Endothelial cell of umbilical vein (primary cell): ENCODE measurements around the gene DNAI2. TPM values are rescaled to one million over a fixed set of nuclear protein-coding genes. Genes with fewer than 3 reads are reported as not detected.

Experiments used
- BruUV-seq: library from RNA; stranded (reverse); fragments of 400-500 nt; replicated peaks from 2 replicates; lab custom pipeline; 2021; lab: Mats Ljungman, UMichigan
- CTCF ChIA-PET: fragments of 300-600, 350-600 bp; sonication (Branson Sonifier 250); formaldehyde crosslinking; loops from one replicate; lab custom pipeline; 2021; ENCODE audit warnings: antibody characterized with exemption, inconsistent platforms; lab: Charles Lee
- POLR2A ChIA-PET: fragments of 300-600, 350-600 bp; sonication (Branson Sonifier 250); formaldehyde crosslinking; loops from one replicate; lab custom pipeline; 2021; ENCODE audit warnings: antibody characterized with exemption, inconsistent platforms; lab: Charles Lee
- DNase-seq: peaks from one replicate; pipeline ENCODE4 v3.0.0-alpha.2; 2011; ENCODE audit warnings: low read depth, low spot score
- FAIRE-seq: peaks from 2 replicates; lab custom pipeline; 2011; peaks lifted over from hg19 to GRCh38; lab: Jason Lieb, UNC
- H2AFZ ChIP-seq: 2 replicates; pipeline ENCODE4 v1.6.0; 2012; ENCODE audit warnings: low read depth, low read length, control low read depth, inconsistent platforms
- H3K27ac ChIP-seq: 2 replicates; pipeline ENCODE4 v1.5.1; 2011; ENCODE audit warnings: low read depth, mild to moderate bottlenecking, control low read depth, low read length, moderate library complexity; ENCODE audit not compliant: insufficient read depth
- H3K27me3 ChIP-seq, 2 experiments: 2 replicates each; pipeline versions ENCODE4 v1.6.0 to v1.6.1; 2011; ENCODE audit warnings: low read length in 2 of 2, mixed read lengths in 1 of 2; ENCODE audit not compliant: control insufficient read depth in 2 of 2, insufficient read depth in 2 of 2
- H3K36me3 ChIP-seq, 2 experiments: 2 replicates in 1 of 2; 3 replicates in 1 of 2; pipeline ENCODE4 v1.5.1; 2011; ENCODE audit warnings: low read length in 2 of 2, mild to moderate bottlenecking in 1 of 2, moderate library complexity in 1 of 2; ENCODE audit not compliant: control insufficient read depth in 2 of 2, insufficient read depth in 2 of 2; ENCODE audit errors: extremely low read depth in 1 of 2
- H3K4me1 ChIP-seq: 3 replicates; pipeline ENCODE4 v1.5.1; 2011; ENCODE audit warnings: mild to moderate bottlenecking, low read length; ENCODE audit not compliant: control insufficient read depth, insufficient read depth; ENCODE audit errors: extremely low read depth
- H3K4me2 ChIP-seq: 2 replicates; pipeline ENCODE4 v1.6.1; 2011; ENCODE audit warnings: low read length, control low read depth, mixed read lengths; ENCODE audit not compliant: insufficient read depth
- H3K4me3 ChIP-seq, 3 experiments: fragments of 200-600 bp in 1 of 3; sonication (generic), shearing (Covaris generic) in 1 of 3; replicated peaks in 1 of 3; 2 replicates each; pipeline ENCODE4 v1.5.1; 2011 to 2016; ENCODE audit warnings: control low read depth in 3 of 3, low read length in 3 of 3, mild to moderate bottlenecking in 2 of 3, inconsistent platforms in 1 of 3, low read depth in 1 of 3, moderate library complexity in 1 of 3; ENCODE audit not compliant: insufficient read depth in 1 of 3
- H3K79me2 ChIP-seq: 2 replicates; pipeline ENCODE4 v1.6.0; 2012; ENCODE audit warnings: low read length, inconsistent platforms; ENCODE audit not compliant: control insufficient read depth, insufficient read depth
- H3K9ac ChIP-seq: replicated peaks from 2 replicates; pipeline ENCODE3; 2011; ENCODE audit warnings: low read length, control low read depth; ENCODE audit not compliant: insufficient read depth; ENCODE audit errors: extremely low read depth
- H3K9me1 ChIP-seq: replicated peaks from 3 replicates; pipeline ENCODE4 v1.6.0; 2011; ENCODE audit warnings: mild to moderate bottlenecking, low read length; ENCODE audit not compliant: control insufficient read depth, insufficient read depth; ENCODE audit errors: extremely low read depth
- H3K9me3 ChIP-seq: replicated peaks from 2 replicates; pipeline ENCODE4 v1.5.1; 2012; ENCODE audit warnings: low read length, inconsistent platforms; ENCODE audit not compliant: control insufficient read depth, insufficient read depth
- H4K20me1 ChIP-seq: replicated peaks from 2 replicates; pipeline ENCODE3; 2011; ENCODE audit warnings: mild to moderate bottlenecking, low read length; ENCODE audit not compliant: control insufficient read depth, insufficient read depth; ENCODE audit errors: extremely low read depth
- CTCF ChIP-seq, 2 donors: IDR thresholded peaks; 1 replicate in 1 of 2; 2 replicates in 1 of 2; pipeline ENCODE4 v1.5.1; 2011; ENCODE audit warnings: low read length in 2 of 2, mild to moderate bottlenecking in 2 of 2, moderate library complexity in 2 of 2, control low read depth in 1 of 2, inconsistent platforms in 1 of 2, low read depth in 1 of 2; ENCODE audit not compliant: insufficient read depth in 1 of 2; ENCODE audit errors: extremely low read depth in 1 of 2
- EZH2 ChIP-seq: IDR thresholded peaks from 2 replicates; pipeline ENCODE4 v1.6.1; 2012; ENCODE audit warnings: borderline replicate concordance, low read depth, mild to moderate bottlenecking, moderate library complexity, low read length, inconsistent platforms; ENCODE audit not compliant: severe bottlenecking
- FOS ChIP-seq: IDR thresholded peaks from 2 replicates; pipeline ENCODE4 v1.6.1; 2011; ENCODE audit warnings: mild to moderate bottlenecking, low read length, moderate library complexity, borderline replicate concordance; ENCODE audit not compliant: insufficient read depth
- GATA2 ChIP-seq: IDR thresholded peaks from 2 replicates; pipeline ENCODE4 v1.7.0; 2011; ENCODE audit warnings: low read depth, mild to moderate bottlenecking, moderate library complexity, mixed read lengths, low read length; ENCODE audit not compliant: insufficient read length, insufficient read depth
- JUN ChIP-seq: IDR thresholded peaks from 2 replicates; pipeline ENCODE4 v1.6.1; 2011; ENCODE audit warnings: borderline replicate concordance, low read depth; ENCODE audit not compliant: insufficient read length, insufficient read depth
- MAX ChIP-seq: IDR thresholded peaks from 2 replicates; pipeline ENCODE4 v1.6.1; 2011; ENCODE audit not compliant: insufficient read depth, insufficient read length
- MYC ChIP-seq: IDR thresholded peaks from one replicate; pipeline ENCODE4 v1.6.1; 2011; ENCODE audit warnings: mild to moderate bottlenecking, low read depth, low read length
- POLR2A ChIP-seq: IDR thresholded peaks from 2 replicates; pipeline ENCODE4 v1.6.1; 2012; ENCODE audit warnings: low read depth, mild to moderate bottlenecking, control low read depth, low read length
- POLR2AphosphoS5 ChIP-seq: IDR thresholded peaks from 2 replicates; pipeline ENCODE4 v1.6.1; 2012; ENCODE audit warnings: low read depth, mild to moderate bottlenecking, control low read depth, low read length, moderate library complexity; ENCODE audit not compliant: insufficient read depth
- dilution Hi-C: fragments of 300-500 bp; cut with MboI; formaldehyde crosslinking; loops from one replicate; pipeline ENCODE4 v1.15.0; 2019; ENCODE audit warnings: low sequenced_read_pairs; ENCODE audit not compliant: extremely low pct_ligation_motif_present
- intact Hi-C: fragments of 100-400 bp; cut with micrococcal nuclease; formaldehyde crosslinking; loops from one replicate; pipeline ENCODE4 v1.10.0; 2022
- polyA plus RNA-seq, 4 experiments: library from polyadenylated mRNA; depleted of rRNA in 3 of 4; stranded (reverse) in 3 of 4; unstranded in 1 of 4; fragments of >200 nt; gene quantifications; 2 replicates each; pipeline versions ENCODE4 v1.2.1 to v1.2.3, GENCODE V29; 2011 to 2012; ENCODE audit warnings: missing spikeins in 1 of 4
- total RNA-seq: library from RNA; stranded (reverse); gene quantifications from 2 replicates; pipeline ENCODE4 v1.2.3, GENCODE V29; 2021

Gene DNAI2
- total and polyA plus RNA-seq, 2 donors (not counting 3 experiments of a cell fraction or from before 2014, with no cell fraction given): not detected

GRCh38 chr17:74334393-74335039 is 60.5 kb downstream of the DNAI2 start:
- TF ChIP-seq CTCF (IDR thresholded peaks at IDR 0.05; ENCODE audit: extremely low read depth in 1 of 2, insufficient read depth in 1 of 2, low read depth in 1 of 2, low read length in 2 of 2): no peak
- no peak for TF ChIP-seq JUN
- TF ChIP-seq FOS: no peak
- no peak for TF ChIP-seq MYC
- TF ChIP-seq MAX: no peak
- no peak for TF ChIP-seq EZH2
- TF ChIP-seq POLR2AphosphoS5: no peak
- no peak for TF ChIP-seq POLR2A
- no peak for TF ChIP-seq GATA2
- H3K4me3 ChIP-seq: no peak overlapping the region
- dilution Hi-C loops (no loop called here), intact Hi-C loops (no loop called here)
- H3K4me1 ChIP-seq: no peaks in the 10 kb centered on the region
- no peaks in the 10 kb centered on the region for H4K20me1 ChIP-seq
- no peak for FAIRE-seq
- no peaks in the 10 kb centered on the region for H3K9me1 ChIP-seq
- ChIA-PET POLR2A (no interaction called here), CTCF (interaction anchor here (0.6 to 1.5 kb wide), 2 partner anchors 29 to 45 kb away, joined by 3 to 4 read pairs; no protein-coding TSS in a partner anchor)
- H3K9ac ChIP-seq: no peak overlapping the region
- no peak overlapping the region for H3K4me2 ChIP-seq
- no peak overlapping the region for H3K27ac ChIP-seq
- no peak for DNase-seq
- no peaks in the 10 kb centered on the region for H3K9me3 ChIP-seq
- H3K36me3 ChIP-seq: no peaks in the 10 kb centered on the region
- no peaks in the 10 kb centered on the region for H3K79me2 ChIP-seq
- no peaks in the 10 kb centered on the region for H3K27me3 ChIP-seq
- H2AFZ ChIP-seq: no peak overlapping the region
- BruUV-seq: no TSS peak
